Activated CD8-positive, alpha-beta memory T cell treated with anti-CD3 and anti-CD28 coated beads for 36 hours (primary cell): ENCODE results near the gene STAT6. TPM values are rescaled to one million over a fixed set of nuclear protein-coding genes. Genes with fewer than 3 reads are reported as not detected.

Experiments used
- CTCF ChIA-PET: fragments of 350-600 bp; sonication (Branson Sonifier 250); formaldehyde crosslinking; loops from one replicate; lab custom pipeline; 2021; ENCODE audit warnings: antibody characterized with exemption; lab: Charles Lee
- POLR2A ChIA-PET: fragments of 350-600 bp; sonication (Branson Sonifier 250); formaldehyde crosslinking; loops from one replicate; lab custom pipeline; 2021; ENCODE audit warnings: antibody characterized with exemption; lab: Charles Lee
- total RNA-seq, 2 experiments: library from RNA; stranded (reverse); gene quantifications; one replicate each; pipeline ENCODE4 v1.2.3, GENCODE V29; 2021

The STAT6 gene
- total RNA-seq, 2 experiments from 2014 or later, result 260 to 266 TPM

GRCh38 chr12:57087691-57088353 lies 23.3 kb downstream of the STAT6 start:
- ChIA-PET POLR2A (interaction anchor here (1.0 to 3.8 kb wide), 4 partner anchors 9 to 142 kb away, joined by 3 to 20 read pairs (median 11); partner anchors contain the start of genes NEMP1, SHMT2 and STAT6), CTCF (interaction anchor here (0.7 to 2.6 kb wide), 6 partner anchors 8 to 23 kb away, joined by 3 to 25 read pairs (median 4); partner anchors contain the start of genes NEMP1 and STAT6)

- ChIA-PET POLR2A (interaction anchor here (0.5 to 3.8 kb wide), 6 partner anchors 8 to 143 kb away, joined by 3 to 20 read pairs (median 6); partner anchors contain the start of genes NEMP1, SHMT2 and STAT6), CTCF (interaction anchor here (0.6 to 2.6 kb wide), 7 partner anchors 8 to 24 kb away, joined by 3 to 25 read pairs (median 4); partner anchors contain the start of genes NEMP1 and STAT6)
Measured at GRCh38 chr12:57087010-57087690, 24.0 kb downstream of the STAT6 start.

DNA sequence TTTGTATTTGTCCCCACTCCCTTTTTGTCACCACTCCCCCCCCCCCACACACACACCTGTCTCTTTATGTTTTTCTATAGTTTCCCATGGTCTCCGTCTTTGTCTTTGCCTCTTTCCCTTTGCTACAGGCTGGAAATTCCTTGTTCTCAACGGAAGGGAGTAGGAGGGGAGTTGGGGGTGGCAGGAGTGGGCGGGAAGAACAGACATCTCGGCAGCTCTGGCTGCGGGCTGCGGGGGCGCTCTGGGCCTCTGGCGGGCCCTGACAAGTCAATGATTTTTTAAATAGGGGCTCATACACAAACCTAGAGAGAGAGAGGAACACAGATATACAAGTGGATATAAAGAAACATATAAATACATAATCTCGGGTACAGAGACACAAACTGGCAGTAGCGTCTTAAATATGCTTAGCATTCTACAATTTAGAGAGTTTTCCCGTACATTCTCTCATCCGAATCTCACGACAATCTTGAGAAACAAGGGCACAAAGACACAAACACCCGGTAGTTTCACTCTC lies 24.6 kb downstream of the STAT6 start:
- ChIA-PET POLR2A (interaction anchor here (0.5 to 1.0 kb wide), 3 partner anchors 15 to 26 kb away, joined by 3 to 7 read pairs (median 4); partner anchors contain the start of gene STAT6), CTCF (interaction anchor here (0.6 to 1.0 kb wide), 2 partner anchors 10 to 14 kb away, joined by 3 to 4 read pairs; no protein-coding TSS in a partner anchor)

DNA sequence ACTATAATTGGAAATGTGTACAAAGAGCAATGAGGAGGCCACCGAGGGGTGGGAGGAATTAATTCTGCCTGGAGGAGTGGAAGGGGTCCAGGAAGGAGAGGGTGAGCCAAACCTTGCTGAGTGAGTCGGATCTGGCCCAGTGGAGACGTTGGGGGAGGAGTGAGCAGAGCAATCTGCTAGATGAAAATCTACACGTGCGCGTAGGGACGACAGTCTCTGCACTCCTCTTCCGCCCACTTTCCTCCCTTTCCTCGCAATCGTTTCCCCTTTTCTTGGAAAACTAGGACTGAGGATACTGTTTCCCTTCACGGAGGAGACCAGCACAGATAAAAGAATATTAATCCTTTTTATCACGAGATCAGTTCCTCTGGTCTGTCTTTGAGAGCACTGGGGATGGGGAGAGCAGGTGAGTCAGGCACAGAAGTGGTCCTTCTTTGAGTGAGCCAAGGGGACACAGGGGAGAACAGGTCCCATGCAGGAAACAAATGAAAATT lies 25.1 kb downstream of the STAT6 start:
- ChIA-PET CTCF (no interaction called here), POLR2A (interaction anchor here (1.0 kb wide), 2 partner anchors 25 to 26 kb away, joined by 4 to 7 read pairs; partner anchors contain the start of gene STAT6)

DNA sequence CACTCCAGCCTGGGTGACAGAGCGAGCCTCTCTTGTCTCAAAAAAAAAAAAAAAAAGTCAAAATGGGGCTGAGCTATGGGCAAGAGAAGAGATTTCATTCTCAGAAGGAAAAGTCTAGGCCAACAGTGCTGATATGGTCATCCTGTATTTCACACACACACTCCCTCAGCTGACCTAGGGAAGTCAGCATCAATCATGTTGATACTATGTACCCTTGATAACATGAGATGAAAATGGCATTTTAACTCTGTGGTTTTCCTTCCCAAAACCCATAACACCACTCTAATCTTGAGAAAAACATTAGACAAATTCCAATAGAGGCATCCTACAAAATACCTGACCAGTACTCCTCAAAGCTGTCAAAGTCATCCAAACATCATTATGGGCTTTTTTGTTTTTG lies 30.3 kb downstream of the STAT6 start:
- ChIA-PET CTCF (interaction anchor here (1.5 to 4.0 kb wide), 3 partner anchors 9 to 44 kb away, joined by 3 to 17 read pairs (median 4); no protein-coding TSS in a partner anchor), POLR2A (interaction anchor here (0.6 kb wide), 1 partner anchor 8 kb away, joined by 3 read pairs; no protein-coding TSS in a partner anchor)

GRCh38 chr12:57079821-57080220 lies 31.3 kb downstream of the STAT6 start:
- ChIA-PET POLR2A (interaction anchor here (1.0 to 2.5 kb wide), 6 partner anchors 9 to 354 kb away, joined by 4 to 27 read pairs (median 6); partner anchors contain the start of genes NAB2, NACA and STAT6), CTCF (interaction anchor here (0.7 to 4.0 kb wide), 9 partner anchors 9 to 147 kb away, joined by 3 to 17 read pairs (median 5); partner anchors contain the start of gene NAB2)

DNA sequence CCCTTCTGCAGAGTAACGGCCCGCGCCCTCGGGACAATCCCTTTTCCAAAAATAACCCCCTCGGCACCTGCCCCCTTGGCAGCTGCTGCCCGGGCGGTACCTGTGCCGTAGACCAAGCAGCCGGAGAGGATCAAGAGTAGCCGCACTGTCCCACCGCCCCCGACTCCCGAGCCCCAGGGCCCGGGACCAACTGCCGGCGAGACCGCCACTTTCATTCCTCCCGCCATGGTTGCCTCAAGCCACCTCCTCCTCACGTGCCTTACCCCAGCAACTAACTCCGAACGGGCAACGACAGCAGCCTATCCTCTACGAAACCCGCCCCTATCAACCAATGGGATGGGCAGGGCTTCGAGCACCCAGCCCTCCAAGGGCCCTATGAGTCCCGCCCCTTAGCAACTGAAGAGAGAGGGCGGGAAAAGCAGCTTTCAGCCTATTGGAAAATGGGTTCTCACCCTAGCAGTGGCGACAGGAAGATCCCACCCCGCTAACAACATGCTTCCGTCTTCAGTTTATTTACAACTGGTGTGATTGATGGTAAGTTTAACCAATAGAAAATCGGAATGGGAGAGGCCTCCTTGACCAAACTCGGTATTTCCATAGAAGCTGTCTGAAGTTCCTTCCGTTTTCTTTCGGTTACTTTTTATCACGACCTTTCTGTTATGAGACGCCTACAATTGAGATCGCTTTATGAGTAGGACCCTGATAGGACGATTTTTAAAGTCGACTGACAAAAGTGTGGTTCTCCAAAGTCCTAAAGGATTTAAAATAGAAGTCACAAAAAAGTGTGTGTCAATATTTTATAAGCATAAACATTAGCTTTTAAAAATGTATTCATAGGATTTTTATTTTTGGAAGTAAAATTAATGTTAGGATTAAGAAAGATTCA lies 32.4 kb downstream of the STAT6 start, which contains the start of gene NEMP1:
TSS of gene NEMP1 (minus strand) at position 273 of the 886 bp plus-strand sequence. CDS start at position 227, 46 bp downstream.
- CTCF ChIA-PET, result interaction anchor here (0.9 to 4.0 kb wide), 9 partner anchors 10 to 71 kb away, joined by 3 to 17 read pairs (median 7); partner anchors contain the start of gene NAB2
- POLR2A ChIA-PET, result interaction anchor here (0.8 to 2.5 kb wide), 10 partner anchors 9 to 353 kb away, joined by 3 to 27 read pairs (median 5); partner anchors contain the start of genes NAB2, NACA and STAT6

DNA sequence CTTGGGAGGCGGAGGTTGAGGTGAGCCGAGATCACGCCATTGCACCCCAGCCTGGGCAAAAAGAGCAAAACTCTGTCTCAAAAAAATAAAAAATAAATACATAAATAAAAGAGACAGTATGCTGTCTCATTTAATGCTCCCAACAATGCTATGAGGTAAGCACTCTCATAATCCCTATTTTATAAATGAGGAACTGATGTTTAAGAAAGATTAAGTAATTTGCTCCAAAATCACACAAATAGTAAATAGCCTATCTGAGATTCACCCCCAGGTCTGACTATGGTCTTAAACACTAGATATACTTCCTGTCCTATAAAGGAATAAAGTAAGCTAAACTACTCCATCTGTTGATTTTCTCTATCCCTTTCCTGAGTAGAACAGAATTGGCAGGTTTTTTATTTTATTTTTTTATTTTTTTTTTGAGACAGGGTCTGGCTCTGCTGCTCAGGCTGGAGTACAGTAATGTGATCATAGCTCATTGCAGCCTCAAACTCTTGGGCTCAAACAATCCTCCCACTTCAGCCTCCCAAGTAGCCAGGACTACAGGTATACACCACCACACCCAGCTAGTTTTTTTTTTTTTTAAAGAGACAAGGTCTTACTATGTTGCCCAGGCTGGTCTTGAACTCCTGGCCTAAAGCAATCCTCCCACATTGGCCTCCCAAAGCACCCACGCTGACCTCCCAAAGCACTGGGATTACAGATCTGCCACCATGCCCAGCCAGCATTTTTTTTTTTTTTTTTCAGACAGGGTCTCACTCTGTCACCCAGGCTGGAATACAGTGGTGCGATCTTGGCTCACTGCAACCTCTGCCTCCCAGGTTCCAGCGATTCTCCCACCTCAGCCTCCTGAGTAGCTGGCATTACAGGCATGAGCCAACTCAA lies 37.4 kb downstream of the STAT6 start:
- CTCF ChIA-PET, result interaction anchor here (0.8 to 1.8 kb wide), 5 partner anchors 20 to 67 kb away, joined by 4 to 11 read pairs (median 4); partner anchors contain the start of gene STAT6
- POLR2A ChIA-PET, result interaction anchor here (0.7 kb wide), 1 partner anchor 106 kb away, joined by 4 read pairs; no protein-coding TSS in a partner anchor

- POLR2A ChIA-PET, result interaction anchor here (0.7 kb wide), 1 partner anchor 9 kb away, joined by 3 read pairs; no protein-coding TSS in a partner anchor
- CTCF ChIA-PET, result interaction anchor here (0.7 to 4.6 kb wide), 4 partner anchors 14 to 315 kb away, joined by 3 to 44 read pairs (median 5); partner anchors contain the start of gene STAT6
Measured at GRCh38 chr12:57072661-57073060, 38.5 kb downstream of the STAT6 start.

DNA sequence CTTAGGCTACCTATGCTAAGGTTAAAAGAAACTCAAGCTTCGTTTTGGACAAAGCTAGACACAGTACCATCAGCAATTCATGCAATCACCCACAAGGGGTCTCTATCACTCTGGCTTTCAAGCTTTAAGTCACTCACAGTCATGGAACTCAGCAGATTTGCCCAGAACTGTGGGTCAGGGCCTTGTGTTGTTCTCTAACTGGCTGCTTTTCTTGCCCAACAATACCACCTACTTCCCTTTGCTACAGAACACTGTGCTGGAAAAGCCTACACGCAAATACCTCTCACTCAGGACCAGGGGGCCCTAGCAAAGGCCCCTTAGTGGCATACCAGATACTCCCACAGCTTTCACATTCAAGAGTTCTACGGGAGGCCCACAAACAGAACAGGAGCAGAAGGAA lies 41.6 kb downstream of the STAT6 start:
- CTCF ChIA-PET, result interaction anchor here (0.6 to 6.9 kb wide), 19 partner anchors 9 to 398 kb away, joined by 3 to 83 read pairs (median 4); partner anchors contain the start of genes LRP1, NEMP1 and STAT6

GRCh38 chr12:57066245-57066644 lies 44.9 kb downstream of the STAT6 start:
- CTCF ChIA-PET, result interaction anchor here (1.0 to 6.9 kb wide), 7 partner anchors 12 to 58 kb away, joined by 3 to 83 read pairs (median 3); partner anchors contain the start of genes NEMP1 and STAT6

More for the DNA sequence above, 41.6 kb downstream of the STAT6 start:
- POLR2A ChIA-PET, result interaction anchor here (1.3 to 1.8 kb wide), 2 partner anchors 9 to 42 kb away, joined by 5 to 18 read pairs; partner anchors contain the start of gene STAT6

DNA sequence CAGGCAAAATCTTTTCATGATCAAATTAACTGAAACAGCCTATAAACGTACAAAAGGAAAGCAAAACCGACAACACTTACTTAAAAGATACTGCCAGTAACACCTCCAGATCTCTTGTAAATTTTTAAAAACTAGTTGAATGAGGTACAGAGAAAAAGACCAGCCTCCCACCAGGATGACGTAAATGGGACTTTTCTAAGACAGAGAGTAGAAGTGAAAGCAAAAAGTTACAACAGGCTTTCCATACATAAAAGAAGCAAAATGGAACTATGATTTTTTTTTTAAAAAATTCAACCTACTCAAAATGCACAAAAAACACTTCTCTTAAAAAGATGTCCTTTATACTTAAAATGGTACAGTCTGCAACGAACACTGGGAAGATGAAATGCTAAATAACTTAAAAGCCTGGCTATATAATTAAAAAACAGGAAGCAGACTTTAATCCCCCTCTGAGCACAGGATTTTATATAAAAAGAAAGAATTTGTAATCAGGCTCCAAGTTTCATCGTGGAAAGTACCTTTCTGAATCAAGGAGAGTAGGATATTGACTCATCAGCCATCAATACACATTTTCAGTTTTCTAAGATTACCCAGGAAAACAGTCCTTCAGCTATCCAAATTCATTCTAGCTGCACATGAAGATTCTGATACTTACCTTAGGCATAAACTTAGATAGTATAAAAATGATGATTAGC lies 47.0 kb downstream of the STAT6 start:
- ChIA-PET POLR2A (interaction anchor here (1.0 to 2.5 kb wide), 2 partner anchors 26 to 47 kb away, joined by 3 to 15 read pairs; partner anchors contain the start of gene STAT6), CTCF (interaction anchor here (1.3 to 2.8 kb wide), 2 partner anchors 14 to 60 kb away, joined by 4 to 9 read pairs; partner anchors contain the start of gene NEMP1)

More at GRCh38 chr12:57066245-57066644, 44.9 kb downstream of the STAT6 start:
- POLR2A ChIA-PET, result interaction anchor here (2.5 kb wide), 1 partner anchor 45 kb away, joined by 15 read pairs; the partner anchor contains the start of gene STAT6

- POLR2A ChIA-PET, result no interaction called here
- CTCF ChIA-PET, result interaction anchor here (1.2 to 2.9 kb wide), 3 partner anchors 10 to 54 kb away, joined by 6 to 14 read pairs (median 6); partner anchors contain the start of gene STAT6
Measured at GRCh38 chr12:57058454-57058853, 52.7 kb downstream of the STAT6 start.

- ChIA-PET POLR2A (no interaction called here), CTCF (no interaction called here)
Measured at GRCh38 chr12:57057067-57057751, 54.0 kb downstream of the STAT6 start.
